GM12891 (cell line): ENCODE data around the gene RAB27B.

Experiments
- PAX5 ChIP-seq: IDR thresholded peaks from 2 replicates; pipeline ENCODE4 v1.6.1; 2011; ENCODE audit warnings: low read length, moderate library complexity, mild to moderate bottlenecking; ENCODE audit not compliant: insufficient read depth, severe bottlenecking
- POLR2A ChIP-seq: IDR thresholded peaks from 2 replicates; pipeline ENCODE4 v1.6.1; 2011; ENCODE audit warnings: low read depth, low read length, control low read depth
- POLR2AphosphoS5 ChIP-seq: IDR thresholded peaks from 2 replicates; pipeline ENCODE4 v1.6.1; 2011; ENCODE audit warnings: low read depth, low read length, control low read depth
- POU2F2 ChIP-seq: IDR thresholded peaks from 2 replicates; pipeline ENCODE4 v1.6.1; 2011; ENCODE audit warnings: low read depth, mild to moderate bottlenecking, control low read depth, low read length, moderate library complexity
- SPI1 ChIP-seq: IDR thresholded peaks from 2 replicates; pipeline ENCODE4 v1.6.1; 2011; ENCODE audit warnings: low read depth, low read length, control low read depth
- TAF1 ChIP-seq: IDR thresholded peaks from 2 replicates; pipeline ENCODE4 v1.6.1; 2011; ENCODE audit warnings: low read depth, low read length, control low read depth

DNA sequence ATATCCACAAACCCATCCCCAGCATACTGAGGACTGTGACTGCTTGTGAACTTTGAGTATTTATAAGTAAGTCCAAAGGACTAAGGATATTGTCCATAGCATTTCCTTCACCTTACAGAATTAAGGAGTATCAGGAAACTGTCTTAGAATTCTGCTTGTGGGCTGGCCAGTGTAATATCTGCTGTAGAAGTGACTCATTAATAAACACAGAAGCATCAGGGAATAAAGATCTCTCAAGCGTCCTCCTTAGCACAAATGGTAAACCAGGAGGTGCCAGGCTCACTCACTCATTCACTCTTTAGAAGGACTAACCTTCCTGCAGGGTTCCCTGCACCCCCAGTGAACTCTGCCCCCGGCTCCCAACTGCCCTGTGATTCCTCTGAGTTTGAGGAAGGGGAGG is 100.0 kb downstream of the RAB27B start:
- TF ChIP-seq POLR2AphosphoS5: no peak
- no peak for TF ChIP-seq POLR2A
- no peak for TF ChIP-seq TAF1
- TF ChIP-seq PAX5: no peak
- TF ChIP-seq SPI1: no peak
- TF ChIP-seq POU2F2: no peak
